Thyroid gland (tissue), 4 donors: ENCODE measurements around the gene RELA. TPM values are rescaled to one million over a fixed set of nuclear protein-coding genes. Genes with fewer than 3 reads are reported as not detected.

ENCODE experiments used
- DNase-seq, 2 donors: peaks; one replicate each; pipeline ENCODE4 v3.0.0-alpha.2; 2019
- H3K27ac ChIP-seq, 3 donors: fragments of 200-600 bp; sonication (generic); 1 replicate in 2 of 3; 2 replicates in 1 of 3; pipeline ENCODE4 v1.5.1; 2016 to 2019; ENCODE audit warnings: mild to moderate bottlenecking in 1 of 3, moderate library complexity in 1 of 3
- H3K27me3 ChIP-seq: fragments of 200-600 bp; sonication (generic); one replicate; pipeline ENCODE4 v1.5.1; 2019
- H3K36me3 ChIP-seq, 2 donors: fragments of 200-600 bp; sonication (generic); one replicate each; pipeline ENCODE4 v1.5.1; 2016 to 2019
- H3K4me1 ChIP-seq, 2 donors: fragments of 200-600 bp; sonication (generic); one replicate each; pipeline ENCODE4 v1.5.1; 2017 to 2019
- H3K4me3 ChIP-seq, 3 donors: fragments of 200-600 bp; sonication (generic); replicated peaks in 1 of 3; 1 replicate in 2 of 3; 2 replicates in 1 of 3; pipeline ENCODE4 v1.5.1; 2016; ENCODE audit warnings: mild to moderate bottlenecking in 1 of 3
- H3K9me3 ChIP-seq: fragments of 200-600 bp; sonication (generic); one replicate; pipeline ENCODE4 v1.5.1; 2017
- CTCF ChIP-seq, 6 experiments: fragments of 200-600 bp in 3 of 6; fragments of 450-650 bp in 3 of 6; sonication (generic) in 3 of 6; IDR thresholded peaks; one replicate each; pipeline ENCODE4 v1.5.1; 2016 to 2019; ENCODE audit warnings: antibody characterized with exemption in 6 of 6, mild to moderate bottlenecking in 2 of 6, inconsistent platforms in 1 of 6, moderate library complexity in 1 of 6
- POLR2A ChIP-seq, 2 donors: fragments of 450-650 bp; IDR thresholded peaks; one replicate each; pipeline ENCODE4 v1.6.1; 2017; ENCODE audit warnings: antibody characterized with exemption in 2 of 2, mild to moderate bottlenecking in 2 of 2, moderate library complexity in 1 of 2
- WGBS, 2 donors: methylation state at CpG; one replicate each; pipeline ENCODE4 v1.1.5; 2017; 5-methylcytosine and 5-hydroxymethylcytosine counted together
- intact Hi-C: fragments of 100-400 bp; cut with DNase I; formaldehyde crosslinking; loops from one replicate; pipeline ENCODE4 v1.15.1; 2023
- total RNA-seq, 4 donors: library from RNA; depleted of rRNA; stranded (reverse); fragments of >200 nt; gene quantifications; one replicate each; pipeline ENCODE4 v1.2.3, GENCODE V29; 2016

Gene RELA
- total RNA-seq, 4 donors from 2014 or later: 40.3 to 55.8 (median 48.7) TPM

GRCh38 chr11:65625628-65626342 lies 36.9 kb downstream of the RELA start:
- intact Hi-C loops: no loop called here
- peak; percentile 34 to 53 for DNase-seq
- H3K9me3 ChIP-seq: no peaks in the 10 kb centered on the region
- peaks cover 77 to 86% of the 10 kb centered on the region in 2 donors for H3K36me3 ChIP-seq
- H3K27ac ChIP-seq: no peak overlapping the region
- no peaks in the 10 kb centered on the region for H3K27me3 ChIP-seq
- H3K4me3 ChIP-seq: no peak overlapping the region
- H3K4me1 ChIP-seq: no peaks in the 10 kb centered on the region
- TF ChIP-seq CTCF (IDR thresholded peaks at IDR 0.05): peak in 5 of 6 experiments; percentile 15 to 49 (median 37)
- TF ChIP-seq POLR2A (IDR thresholded peaks at IDR 0.05): no peak
- WGBS, 2 donors: 67 to 77% methylated on average over 26 to 30 of the region's 30 CpGs

GRCh38 chr11:65624931-65625627 lies 37.6 kb downstream of the RELA start:
- intact Hi-C loops: no loop called here
- no peak for DNase-seq
- no peak for TF ChIP-seq POLR2A (IDR thresholded peaks at IDR 0.05)
- TF ChIP-seq CTCF (IDR thresholded peaks at IDR 0.05): no peak
- 93 to 96% methylated on average over 11 to 25 of the region's 30 CpGs for WGBS, 2 donors
- no peaks in the 10 kb centered on the region for H3K27me3 ChIP-seq
- H3K4me3 ChIP-seq: no peak overlapping the region
- no peak overlapping the region for H3K27ac ChIP-seq
- no peaks in the 10 kb centered on the region for H3K4me1 ChIP-seq
- no peaks in the 10 kb centered on the region for H3K9me3 ChIP-seq
- peaks cover 76 to 86% of the 10 kb centered on the region in 2 donors for H3K36me3 ChIP-seq

- Histone ChIP-seq H3K4me1 (no peaks in the 10 kb centered on the region), H3K4me3 (no peak overlapping the region), H3K9me3 (no peaks in the 10 kb centered on the region), H3K36me3 (peaks cover 76 to 86% of the 10 kb centered on the region in 2 donors), H3K27ac (no peak overlapping the region), H3K27me3 (no peaks in the 10 kb centered on the region)
- DNase-seq: no peak
- WGBS, 2 donors: 94 to 95% methylated on average over 19 to 25 of the region's 25 CpGs
- TF ChIP-seq POLR2A (IDR thresholded peaks at IDR 0.05): no peak
- TF ChIP-seq CTCF (IDR thresholded peaks at IDR 0.05): no peak
- intact Hi-C loops: no loop called here
Observed at GRCh38 chr11:65623852-65624616, 38.7 kb downstream of the RELA start.

- no peaks in the 10 kb centered on the region for H3K27me3 ChIP-seq
- H3K4me3 ChIP-seq: no peak overlapping the region
- WGBS, 2 donors: 79 to 96% methylated on average over 8 to 13 of the region's 14 CpGs
- TF ChIP-seq POLR2A (IDR thresholded peaks at IDR 0.05) (no peak), CTCF (IDR thresholded peaks at IDR 0.05) (no peak)
- H3K27ac ChIP-seq: no peak overlapping the region
- H3K36me3 ChIP-seq: peaks cover 76 to 86% of the 10 kb centered on the region in 2 donors
- no peaks in the 10 kb centered on the region for H3K4me1 ChIP-seq
- no peak for DNase-seq
- intact Hi-C loops: no loop called here
- no peaks in the 10 kb centered on the region for H3K9me3 ChIP-seq
Observed at GRCh38 chr11:65623177-65623576, 39.5 kb downstream of the RELA start.
